Stimulated activated CD4-positive, alpha-beta T cell treated with anti-CD3 and anti-CD28 coated beads, Interleukin-15, amount 100 ng/mL, for 24 hours (primary cell): ENCODE measurements around the gene TRIM37.
"Not testable (repeated sequence)": the region's sequence is repeated elsewhere in the genome, so short reads cannot be mapped to it uniquely, and the experiment has no call there.

Experiments used
- DNase-seq: peaks from one replicate; pipeline ENCODE4 v3.0.0-alpha.2; 2020

TRIM37 gene

GRCh38 chr17:58991718-58992331 is 114.9 kb downstream of the TRIM37 start:
- no peak for DNase-seq

GRCh38 chr17:58989629-58990028 is 117.1 kb downstream of the TRIM37 start:
- DNase-seq, result no peak

- DNase-seq, result peak; percentile 14
Measured at GRCh38 chr17:58985971-58986370, 120.7 kb downstream of the TRIM37 start.

GRCh38 chr17:58985367-58985766 is 121.3 kb downstream of the TRIM37 start:
- DNase-seq, result no peak

- no peak for DNase-seq
Measured at GRCh38 chr17:58982626-58983025, 124.1 kb downstream of the TRIM37 start.

- DNase-seq, result no peak
Measured at GRCh38 chr17:58980706-58981481, 125.8 kb downstream of the TRIM37 start.

- no peak for DNase-seq
Measured at GRCh38 chr17:58976541-58976940, 130.1 kb downstream of the TRIM37 start.

- no peak for DNase-seq
Measured at GRCh38 chr17:58974354-58974753, 132.3 kb downstream of the TRIM37 start.

- DNase-seq, result no peak
Measured at GRCh38 chr17:58970609-58971450, 135.8 kb downstream of the TRIM37 start.

GRCh38 chr17:58969612-58970011 is 137.1 kb downstream of the TRIM37 start:
- DNase-seq, result no peak

GRCh38 chr17:58969156-58969555 is 137.5 kb downstream of the TRIM37 start:
- DNase-seq, result no peak

- DNase-seq, result no peak
Measured at GRCh38 chr17:58968426-58969061, 138.1 kb downstream of the TRIM37 start.

- DNase-seq, result no peak
Measured at GRCh38 chr17:58966208-58966607, 140.5 kb downstream of the TRIM37 start.

GRCh38 chr17:58965221-58965620 is 141.5 kb downstream of the TRIM37 start:
- no peak for DNase-seq

GRCh38 chr17:58960068-58960467 is 146.6 kb downstream of the TRIM37 start:
- no peak for DNase-seq

GRCh38 chr17:58957725-58958073 is 149.0 kb downstream of the TRIM37 start:
- DNase-seq, result not testable (repeated sequence)

- DNase-seq, result no peak
Measured at GRCh38 chr17:58956997-58957724, 149.5 kb downstream of the TRIM37 start.

GRCh38 chr17:58954358-58954757 is 152.3 kb downstream of the TRIM37 start:
- not testable (repeated sequence) for DNase-seq

GRCh38 chr17:58947824-58948223 is 158.9 kb downstream of the TRIM37 start:
- no peak for DNase-seq

GRCh38 chr17:58947411-58947810 is 159.3 kb downstream of the TRIM37 start:
- DNase-seq, result no peak

- no peak for DNase-seq
Measured at GRCh38 chr17:58944166-58944565, 162.5 kb downstream of the TRIM37 start.

- DNase-seq, result no peak
Measured at GRCh38 chr17:58936295-58936694, 170.4 kb downstream of the TRIM37 start.

GRCh38 chr17:58932956-58933355 is 173.7 kb downstream of the TRIM37 start:
- DNase-seq, result no peak
